K562 (cell line): ENCODE measurements around the gene IL23A. TPM values are rescaled to one million over a fixed set of nuclear protein-coding genes. Genes with fewer than 3 reads are reported as not detected.

ENCODE experiments used
- CHD4 ChIP-seq: fragments of 200-600 bp; sonication (generic); IDR thresholded peaks from 3 replicates; pipeline ENCODE4 v1.6.1; 2012; ENCODE audit warnings: low read depth, mild to moderate bottlenecking, mixed read lengths, low read length, inconsistent platforms; ENCODE audit not compliant: insufficient read depth, insufficient replicate concordance, poor library complexity, severe bottlenecking
- E2F5 ChIP-seq: sonication (generic); formaldehyde crosslinking; IDR thresholded peaks from 2 replicates; pipeline ENCODE4 v1.8.0; 2022; ENCODE audit warnings: mild to moderate bottlenecking, missing genetic modification reagents
- ELF2 ChIP-seq: fragments of 250-450 bp; sonication (Bioruptor Pico); IDR thresholded peaks from 2 replicates; pipeline ENCODE4 v1.5.0; 2021; ENCODE audit warnings: mild to moderate bottlenecking
- FOXJ3 ChIP-seq: sonication (generic); formaldehyde crosslinking; IDR thresholded peaks from 2 replicates; pipeline ENCODE4 v1.4.0; 2020; ENCODE audit warnings: mild to moderate bottlenecking, missing genetic modification reagents
- GABPB1 ChIP-seq: sonication (generic); formaldehyde crosslinking; IDR thresholded peaks from 2 replicates; pipeline ENCODE4 v1.8.0; 2022; ENCODE audit warnings: mild to moderate bottlenecking, missing genetic modification reagents
- GTF2A2 ChIP-seq: IDR thresholded peaks from 2 replicates; pipeline ENCODE4 v1.6.1; 2016; ENCODE audit warnings: mild to moderate bottlenecking, missing genetic modification characterization, missing compliant biosample characterization
- HMBOX1 ChIP-seq: sonication (generic); IDR thresholded peaks from 2 replicates; pipeline ENCODE4 v1.6.1; 2016
- HNRNPL ChIP-seq: fragments of 200-400 bp; formaldehyde crosslinking; IDR thresholded peaks from 2 replicates; pipeline ENCODE4 v1.6.1; 2017; ENCODE audit warnings: low read depth, mild to moderate bottlenecking, low read length
- L3MBTL2 ChIP-seq: fragments of 450-650 bp; IDR thresholded peaks from 2 replicates; pipeline ENCODE4 v1.6.1; 2016; ENCODE audit warnings: mild to moderate bottlenecking, moderate library complexity
- PHB ChIP-seq: fragments of 250-450 bp; sonication (Bioruptor Pico); IDR thresholded peaks from 2 replicates; pipeline ENCODE4 v1.5.0; 2021
- RB1 ChIP-seq: fragments of 450-650 bp; IDR thresholded peaks from 2 replicates; pipeline ENCODE4 v1.6.1; 2017; ENCODE audit warnings: low read depth, mild to moderate bottlenecking
- SLC30A9 ChIP-seq: fragments of 250-450 bp; sonication (Bioruptor Pico); IDR thresholded peaks from 2 replicates; pipeline ENCODE4 v1.8.0; 2022; ENCODE audit warnings: mild to moderate bottlenecking, moderate library complexity
- TEAD4 ChIP-seq, 2 experiments: sonication (generic) in 1 of 2; formaldehyde crosslinking in 1 of 2; IDR thresholded peaks; 2 replicates each; pipeline versions ENCODE4 v1.6.1 to v1.8.0; 2012 to 2022; ENCODE audit warnings: borderline replicate concordance in 1 of 2, inconsistent platforms in 1 of 2, low read length in 1 of 2, mild to moderate bottlenecking in 1 of 2, missing genetic modification reagents in 1 of 2
- TRIM25 ChIP-seq: fragments of 450-650 bp; IDR thresholded peaks from 2 replicates; pipeline ENCODE4 v1.7.0; 2016; ENCODE audit warnings: borderline replicate concordance
- UBTF ChIP-seq, 2 experiments: IDR thresholded peaks; 2 replicates each; pipeline ENCODE4 v1.6.1; 2012; ENCODE audit warnings: improper control_type of control experiment in 2 of 2, low read depth in 2 of 2, low read length in 2 of 2, borderline replicate concordance in 1 of 2
- VEZF1 ChIP-seq: fragments of 200-800 bp; sonication (Bioruptor generic); IDR thresholded peaks from 2 replicates; pipeline ENCODE4 v1.6.1; 2017; ENCODE audit warnings: missing genetic modification characterization, missing compliant biosample characterization
- ZNF224 ChIP-seq: sonication (generic); formaldehyde crosslinking; IDR thresholded peaks from 2 replicates; pipeline ENCODE4 v1.8.0; 2022; ENCODE audit warnings: mild to moderate bottlenecking, missing genetic modification reagents
- ZNF232 ChIP-seq: sonication (generic); formaldehyde crosslinking; IDR thresholded peaks from 2 replicates; pipeline ENCODE4 v1.8.0; 2022; ENCODE audit warnings: mild to moderate bottlenecking, missing genetic modification reagents
- polyA plus RNA-seq, 8 experiments: library from polyadenylated mRNA; depleted of rRNA in 4 of 8; stranded (reverse) in 5 of 8; unstranded in 3 of 8; fragments of >200 nt; fragmentation: Nextera tagmentation in 2 of 8; fragmentation: Illumina TruSeq in 1 of 8; extraction: Ambion mirVana in 2 of 8; extraction: Trizol in 1 of 8; gene quantifications; 2 replicates each; pipeline versions ENCODE4 v1.2.1 to v1.2.3, GENCODE V29; 2011 to 2014; ENCODE audit warnings: inconsistent platforms in 1 of 8, missing spikeins in 1 of 8
- total RNA-seq, 7 experiments: library from RNA; depleted of rRNA in 6 of 7; stranded (reverse); fragments of >200 nt in 6 of 7; fragmentation: Illumina TruSeq in 2 of 7; extraction: Trizol in 2 of 7; gene quantifications; 2 replicates each; pipeline versions ENCODE4 v1.2.1 to v1.2.3, GENCODE V29; 2011 to 2021; ENCODE audit warnings: low replicate concordance in 1 of 7

Gene IL23A
- total and polyA plus RNA-seq, 9 of the 15 experiments (the other 6 are each of a cell fraction or from before 2014, with no cell fraction given), result 4.4 to 37.2 (median 9.6) TPM

GRCh38 chr12:56299853-56300643, 38.6 kb upstream of the IL23A start, which contains the start of gene CS (continued):
- TF ChIP-seq UBTF (IDR thresholded peaks at IDR 0.05; ENCODE audit: borderline replicate concordance in 1 of 2, low read depth in 2 of 2, low read length in 2 of 2) (no peak), ELF2 (CRISPR knock-in tag) (no peak), SLC30A9 (CRISPR knock-in tag) (no peak), RB1 (peak; percentile 77), GTF2A2 (tag) (no peak), HNRNPL (no peak), L3MBTL2 (peak; percentile 59), GABPB1 (CRISPR knock-in tag) (peak; percentile 64), ZNF224 (CRISPR knock-in tag) (no peak), HMBOX1 (peak; percentile 53; the same call in 1 of the 2 replicates), E2F5 (CRISPR knock-in tag) (peak; percentile 52; the same call in 1 of the 2 replicates), TEAD4 (IDR thresholded peaks at IDR 0.05; ENCODE audit: low read length) (no peak), TEAD4 (CRISPR knock-in tag; IDR thresholded peaks at IDR 0.05; ENCODE audit: borderline replicate concordance) (no peak), TRIM25 (no peak), PHB (CRISPR knock-in tag) (no peak), FOXJ3 (no peak), ZNF232 (CRISPR knock-in tag) (no peak), VEZF1 (CRISPR knock-in tag) (peak; percentile 91), CHD4 (no peak)
